Measurements from ENCODE around the gene DOCK1. TPM values are rescaled to one million over a fixed set of nuclear protein-coding genes. Genes with fewer than 3 reads are reported as not detected.

Gene DOCK1
- total RNA-seq, 4 donors from 2014 or later, result 31.3 to 82.3 (median 44.1) TPM

DNA sequence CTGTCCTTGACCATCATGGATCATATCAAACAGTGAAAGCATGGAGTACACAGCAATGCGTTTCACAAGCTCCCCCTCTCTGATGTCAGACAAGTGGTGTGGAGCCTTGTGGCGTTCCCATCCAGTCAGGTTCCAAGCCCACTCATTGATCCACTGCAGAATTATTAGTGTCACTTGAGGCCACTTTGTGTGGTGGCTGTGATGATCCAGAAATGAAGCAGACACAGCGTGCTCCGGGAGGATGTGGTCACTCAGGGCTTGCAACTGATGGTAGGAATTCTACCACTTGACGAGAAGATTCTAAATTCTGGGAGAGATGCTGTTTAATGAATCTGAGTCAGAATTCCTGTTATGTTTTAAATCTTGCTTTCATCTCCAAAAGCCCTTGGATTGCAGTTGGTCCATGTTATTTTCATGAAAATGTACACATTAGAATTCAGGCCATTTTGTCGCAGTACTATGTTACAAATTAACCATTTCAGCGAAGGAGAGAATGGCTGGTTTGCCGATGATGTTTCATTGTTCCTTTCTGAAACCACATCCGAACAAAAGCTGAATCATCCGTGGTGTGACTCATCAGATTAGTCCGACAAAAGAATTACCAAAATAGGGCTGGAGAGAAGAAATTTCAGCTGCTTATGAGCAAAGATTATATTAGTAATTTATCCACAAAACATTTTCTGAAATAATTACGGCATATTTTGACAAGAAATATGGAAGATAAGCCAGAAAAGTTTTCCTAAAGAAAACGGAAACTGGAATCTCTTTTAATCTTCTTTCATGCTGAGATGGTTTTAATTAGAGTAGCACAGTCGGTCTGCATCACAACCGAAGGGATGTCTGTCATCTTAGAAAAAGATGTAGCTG is 243.1 kb downstream of the DOCK1 start:
- DNase-seq (ENCODE audit: low spot score), result no peak
- ATAC-seq (ENCODE audit: low FRiP score), result no peak
- no peak for TF ChIP-seq CTCF (IDR thresholded peaks at IDR 0.05)

- ATAC-seq (ENCODE audit: low FRiP score) (peak; percentile 12), DNase-seq (ENCODE audit: low spot score) (no peak)
- TF ChIP-seq CTCF (IDR thresholded peaks at IDR 0.05), result no peak
These were observed 243.6 kb downstream of the DOCK1 start for GRCh38 chr10:127148933-127149220.

GRCh38 chr10:127149501-127150081 is 244.4 kb downstream of the DOCK1 start:
- DNase-seq (ENCODE audit: low spot score) (no peak), ATAC-seq (ENCODE audit: low FRiP score) (no peak)
- TF ChIP-seq CTCF (IDR thresholded peaks at IDR 0.05), result no peak

- no peak for ATAC-seq (ENCODE audit: low FRiP score)
- no peak for DNase-seq (ENCODE audit: low spot score)
- TF ChIP-seq CTCF (IDR thresholded peaks at IDR 0.05), result no peak
These were observed 244.9 kb downstream of the DOCK1 start for GRCh38 chr10:127150136-127150535.

DNA sequence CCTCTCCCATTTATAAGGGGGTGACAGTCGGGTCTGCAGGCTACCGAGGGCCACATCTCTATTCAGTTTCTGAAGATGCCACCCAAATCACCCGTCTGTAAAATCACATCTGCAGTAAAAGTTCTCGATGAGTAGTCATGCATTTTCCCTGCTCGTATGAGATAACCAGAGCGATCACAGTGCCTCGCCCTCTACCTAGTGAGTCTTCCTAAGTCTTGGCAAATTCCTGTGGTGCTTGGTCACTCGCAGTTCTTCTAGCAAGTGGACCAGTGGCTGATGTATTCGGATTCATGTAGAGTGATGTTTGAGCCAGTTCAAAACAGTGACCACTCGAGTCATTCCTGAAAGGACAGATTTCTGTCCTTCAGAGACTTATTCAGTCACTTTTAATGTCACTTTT is 246.3 kb downstream of the DOCK1 start:
- ATAC-seq (ENCODE audit: low FRiP score) (no peak), DNase-seq (ENCODE audit: low spot score) (no peak)
- no peak for TF ChIP-seq CTCF (IDR thresholded peaks at IDR 0.05)

GRCh38 chr10:127151981-127152699 is 246.9 kb downstream of the DOCK1 start:
- no peak for TF ChIP-seq CTCF (IDR thresholded peaks at IDR 0.05)
- DNase-seq (ENCODE audit: low spot score) (no peak), ATAC-seq (ENCODE audit: low FRiP score) (no peak)

Data from omental fat pad (tissue), 4 donors.